Caco-2 (cell line): ENCODE measurements around the gene CHST3. TPM values are rescaled to one million over a fixed set of nuclear protein-coding genes. Genes with fewer than 3 reads are reported as not detected.

Source experiments
- BruUV-seq: library from RNA; stranded (reverse); fragments of 400-500 nt; replicated peaks from 2 replicates; lab custom pipeline; 2021; lab: Mats Ljungman, UMichigan
- CTCF ChIA-PET: fragments of 300-600 bp; sonication (Branson Sonifier 250); formaldehyde crosslinking; loops from one replicate; lab custom pipeline; 2022; ENCODE audit warnings: antibody characterized with exemption; lab: Charles Lee
- POLR2A ChIA-PET: fragments of 300-600 bp; sonication (Branson Sonifier 250); formaldehyde crosslinking; loops from one replicate; lab custom pipeline; 2022; ENCODE audit warnings: antibody characterized with exemption; lab: Charles Lee
- DNase-seq, 2 experiments: peaks; one replicate each; pipeline versions ENCODE4 v3.0.0 to v3.0.0-alpha.2; 2020 to 2022
- H3K27me3 ChIP-seq: replicated peaks from 2 replicates; pipeline ENCODE4 v1.6.0; 2011; ENCODE audit warnings: low read length; ENCODE audit not compliant: control insufficient read depth, insufficient read depth
- H3K36me3 ChIP-seq: 2 replicates; pipeline ENCODE4 v1.5.1; 2011; ENCODE audit warnings: low read length; ENCODE audit not compliant: control insufficient read depth, insufficient read depth
- H3K4me1 ChIP-seq: fragments of 250-450 bp; sonication (Bioruptor Pico); 2 replicates; pipeline ENCODE4 v1.5.1; 2020; ENCODE audit warnings: mild to moderate bottlenecking
- H3K4me3 ChIP-seq: 2 replicates; pipeline ENCODE4 v1.5.1; 2011; ENCODE audit warnings: low read depth, mild to moderate bottlenecking, control low read depth, low read length
- H3K9me3 ChIP-seq: fragments of 250-450 bp; sonication (Bioruptor Pico); 2 replicates; pipeline ENCODE4 v1.5.1; 2020; ENCODE audit warnings: mild to moderate bottlenecking, moderate library complexity
- H3K27ac Mint-ChIP-seq: one replicate; pipeline ENCODE4 v1.8.0; 2022; ENCODE audit warnings: mixed read lengths; ENCODE audit not compliant: unreplicated experiment
- H3K27me3 Mint-ChIP-seq: one replicate; pipeline ENCODE4 v1.8.0; 2022; ENCODE audit warnings: mixed read lengths; ENCODE audit not compliant: insufficient read depth, unreplicated experiment
- H3K36me3 Mint-ChIP-seq: one replicate; pipeline ENCODE4 v1.8.0; 2022; ENCODE audit warnings: mild to moderate bottlenecking, mixed read lengths; ENCODE audit not compliant: insufficient read depth, unreplicated experiment
- H3K4me1 Mint-ChIP-seq: one replicate; pipeline ENCODE4 v1.8.0; 2022; ENCODE audit warnings: low read depth, mixed read lengths; ENCODE audit not compliant: unreplicated experiment
- H3K4me3 Mint-ChIP-seq: one replicate; pipeline ENCODE4 v1.8.0; 2022; ENCODE audit warnings: mild to moderate bottlenecking, moderate library complexity, mixed read lengths; ENCODE audit not compliant: unreplicated experiment
- H3K9me3 Mint-ChIP-seq: one replicate; pipeline ENCODE4 v1.8.0; 2022; ENCODE audit warnings: mixed read lengths; ENCODE audit not compliant: unreplicated experiment
- CTCF ChIP-seq, 2 experiments: fragments of 200-600 bp in 1 of 2; IDR thresholded peaks; 1 replicate in 1 of 2; 2 replicates in 1 of 2; pipeline versions ENCODE4 v1.5.1 to v1.8.0; 2011 to 2022; ENCODE audit warnings: antibody characterized with exemption in 1 of 2, control low read depth in 1 of 2, inconsistent platforms in 1 of 2, low read depth in 1 of 2, low read length in 1 of 2, mild to moderate bottlenecking in 1 of 2, moderate library complexity in 1 of 2; ENCODE audit not compliant: insufficient read depth in 1 of 2, severe bottlenecking in 1 of 2, unreplicated experiment in 1 of 2
- intact Hi-C: fragments of 100-400 bp; cut with micrococcal nuclease; formaldehyde crosslinking; loops from one replicate; pipeline ENCODE4 v1.10.0; 2022; ENCODE audit not compliant: unreplicated experiment
- total RNA-seq: library from RNA; stranded (reverse); gene quantifications from 2 replicates; pipeline ENCODE4 v1.2.3, GENCODE V29; 2022

CHST3 gene
- total RNA-seq, 1 experiment from 2014 or later, result 46.0 TPM

- no peak for DNase-seq
- no peak overlapping the region for H3K4me3 ChIP-seq
- Mint-ChIP-seq H3K36me3 (peaks cover 6% of the 10 kb centered on the region), H3K4me1 (peaks cover 52% of the 10 kb centered on the region), H3K27me3 (no peaks in the 10 kb centered on the region), H3K27ac (peak overlapping the region; percentile 90), H3K9me3 (peaks cover 10% of the 10 kb centered on the region), H3K4me3 (no peak overlapping the region)
- H3K4me1 ChIP-seq, result peaks cover 75% of the 10 kb centered on the region
- no peak for TF ChIP-seq CTCF (IDR thresholded peaks at IDR 0.05; ENCODE audit: insufficient read depth in 1 of 2, low read depth in 1 of 2, low read length in 1 of 2, severe bottlenecking in 1 of 2, unreplicated experiment in 1 of 2)
- ChIA-PET POLR2A (no interaction called here), CTCF (no interaction called here)
- no TSS peak for BruUV-seq
- H3K36me3 ChIP-seq, result no peaks in the 10 kb centered on the region
- H3K9me3 ChIP-seq, result 0 out of 2 replicates have a peak, but pooled peaks cover 6% of the 10 kb centered on the region
- intact Hi-C loops, result no loop called here
- no peaks in the 10 kb centered on the region for H3K27me3 ChIP-seq
Measured at GRCh38 chr10:72041491-72041890, 77.3 kb downstream of the CHST3 start.

- Mint-ChIP-seq H3K27me3 (no peaks in the 10 kb centered on the region), H3K4me3 (peak overlapping the region; percentile 21), H3K27ac (peak overlapping the region; percentile 90), H3K4me1 (peaks cover 42% of the 10 kb centered on the region), H3K36me3 (peaks cover 6% of the 10 kb centered on the region), H3K9me3 (peaks cover 10% of the 10 kb centered on the region)
- Histone ChIP-seq H3K27me3 (no peaks in the 10 kb centered on the region), H3K4me3 (no peak overlapping the region), H3K36me3 (no peaks in the 10 kb centered on the region), H3K9me3 (0 out of 2 replicates have a peak, but pooled peaks cover 6% of the 10 kb centered on the region), H3K4me1 (peaks cover 58% of the 10 kb centered on the region)
- DNase-seq, result peak; percentile 50 to 52
- no peak for TF ChIP-seq CTCF (IDR thresholded peaks at IDR 0.05; ENCODE audit: insufficient read depth in 1 of 2, low read depth in 1 of 2, low read length in 1 of 2, severe bottlenecking in 1 of 2, unreplicated experiment in 1 of 2)
- ChIA-PET CTCF (interaction anchor here (0.7 to 1.4 kb wide), 3 partner anchors 127 to 294 kb away, joined by 3 to 4 read pairs (median 4); no protein-coding TSS in a partner anchor), POLR2A (interaction anchor here (0.7 kb wide), 1 partner anchor 13 kb away, joined by 3 read pairs; no protein-coding TSS in a partner anchor)
- no TSS peak for BruUV-seq
- intact Hi-C loops, result no loop called here
Measured at GRCh38 chr10:72043016-72043834, 79.0 kb downstream of the CHST3 start.

- H3K4me1 Mint-ChIP-seq, result peaks cover 41% of the 10 kb centered on the region
- TF ChIP-seq CTCF (IDR thresholded peaks at IDR 0.05; ENCODE audit: insufficient read depth in 1 of 2, low read depth in 1 of 2, low read length in 1 of 2, severe bottlenecking in 1 of 2, unreplicated experiment in 1 of 2), result peak in 1 of 2 experiments; percentile 43
- no peak overlapping the region for H3K4me3 ChIP-seq
- DNase-seq, result peak; percentile 36 to 39
- no peaks in the 10 kb centered on the region for H3K36me3 ChIP-seq
- intact Hi-C loops, result loop anchor here (5.0 kb wide), 3 partner anchors 53 to 283 kb away; no protein-coding TSS in a partner anchor
- H3K9me3 Mint-ChIP-seq, result peaks cover 17% of the 10 kb centered on the region
- no peak overlapping the region for H3K4me3 Mint-ChIP-seq
- ChIA-PET CTCF (interaction anchor here (0.6 to 1.6 kb wide), 5 partner anchors 17 to 172 kb away, joined by 3 to 5 read pairs (median 3); partner anchors contain the start of gene ASCC1), POLR2A (no interaction called here)
- peak overlapping the region; percentile 51 for H3K27ac Mint-ChIP-seq
- H3K27me3 ChIP-seq, result no peaks in the 10 kb centered on the region
- 0 out of 2 replicates have a peak, but pooled peaks cover 6% of the 10 kb centered on the region for H3K9me3 ChIP-seq
- H3K27me3 Mint-ChIP-seq, result no peaks in the 10 kb centered on the region
- BruUV-seq, result no TSS peak
- H3K36me3 Mint-ChIP-seq, result peaks cover 11% of the 10 kb centered on the region
- peaks cover 45% of the 10 kb centered on the region for H3K4me1 ChIP-seq
Measured at GRCh38 chr10:72044417-72045041, 80.3 kb downstream of the CHST3 start.
